ENCODE data around the gene HCAR1.

The HCAR1 gene

DNA sequence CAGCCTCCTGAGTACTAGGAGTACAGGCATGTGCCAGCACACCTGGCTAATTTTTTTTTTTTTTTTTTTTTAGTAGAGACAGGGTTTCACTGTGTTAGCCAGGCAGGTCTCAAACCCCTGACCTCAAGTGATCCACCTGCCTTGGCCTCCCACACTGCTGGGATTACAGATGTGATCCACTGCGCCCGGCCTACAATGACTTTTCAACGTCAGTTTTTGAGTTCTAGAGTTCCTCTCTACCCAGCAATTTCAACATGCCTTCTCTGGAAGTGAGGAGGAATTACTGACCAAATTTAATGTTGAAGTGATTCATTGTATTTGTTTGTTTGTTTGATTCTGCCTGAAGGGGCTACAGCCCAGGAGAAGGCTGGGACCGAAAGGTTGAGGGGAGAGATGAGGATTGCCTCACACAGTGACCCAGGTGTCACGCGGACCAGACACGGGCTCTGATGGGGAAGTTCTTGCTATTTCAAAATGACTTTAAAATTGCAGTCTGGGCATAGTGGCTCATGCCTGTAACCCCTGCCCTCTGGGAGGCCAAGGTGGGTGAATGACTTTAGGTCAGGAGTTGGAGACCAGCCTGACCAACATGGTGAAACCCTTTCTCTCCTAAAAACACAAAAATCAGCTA is 13.4 kb upstream of the HCAR1 start:
- H3K4me3 ChIP-seq (ENCODE audit: insufficient read depth, low read depth, low read length), result no peak overlapping the region
- H3K27me3 ChIP-seq (ENCODE audit: control insufficient read depth, insufficient read depth, low read length, poor library complexity, severe bottlenecking), result no peaks in the 10 kb centered on the region
- no peaks in the 10 kb centered on the region for H3K9me3 ChIP-seq (ENCODE audit: control insufficient read depth, low read length)
- H3K27ac ChIP-seq (ENCODE audit: insufficient read depth, low read depth, low read length, poor library complexity, severe bottlenecking), result no peak overlapping the region
- no peaks in the 10 kb centered on the region for H3K4me1 ChIP-seq (ENCODE audit: control insufficient read depth, insufficient read depth, low read length)
- H3K36me3 ChIP-seq (ENCODE audit: control insufficient read depth, insufficient read depth, low read length), result no peaks in the 10 kb centered on the region
- WGBS, 2 experiments, result 96 to 97% methylated on average over 7 of the region's 7 CpGs

GRCh38 chr12:122740351-122740750 is 9.7 kb upstream of the HCAR1 start:
- no peaks in the 10 kb centered on the region for H3K36me3 ChIP-seq (ENCODE audit: control insufficient read depth, insufficient read depth, low read length)
- H3K4me3 ChIP-seq (ENCODE audit: insufficient read depth, low read depth, low read length), result no peak overlapping the region
- WGBS, 2 experiments, result 94 to 95% methylated on average over 7 of the region's 7 CpGs
- no peaks in the 10 kb centered on the region for H3K4me1 ChIP-seq (ENCODE audit: control insufficient read depth, insufficient read depth, low read length)
- H3K27ac ChIP-seq (ENCODE audit: insufficient read depth, low read depth, low read length, poor library complexity, severe bottlenecking), result no peak overlapping the region
- H3K27me3 ChIP-seq (ENCODE audit: control insufficient read depth, insufficient read depth, low read length, poor library complexity, severe bottlenecking), result no peaks in the 10 kb centered on the region
- no peaks in the 10 kb centered on the region for H3K9me3 ChIP-seq (ENCODE audit: control insufficient read depth, low read length)

- H3K27me3 ChIP-seq (ENCODE audit: control insufficient read depth, insufficient read depth, low read length, poor library complexity, severe bottlenecking), result no peaks in the 10 kb centered on the region
- 97 to 100% methylated on average over 5 to 6 of the region's 7 CpGs for WGBS, 2 experiments
These were observed 7.9 kb upstream of the HCAR1 start for GRCh38 chr12:122738571-122738970.

GRCh38 chr12:122732611-122733010 is 2.0 kb upstream of the HCAR1 start:
- 90 to 93% methylated on average over 4 of the region's 4 CpGs for WGBS, 2 experiments
- Histone ChIP-seq H3K9me3 (ENCODE audit: control insufficient read depth, low read length) (no peaks in the 10 kb centered on the region), H3K36me3 (ENCODE audit: control insufficient read depth, insufficient read depth, low read length) (no peaks in the 10 kb centered on the region), H3K4me1 (ENCODE audit: control insufficient read depth, insufficient read depth, low read length) (no peaks in the 10 kb centered on the region), H3K27ac (ENCODE audit: insufficient read depth, low read depth, low read length, poor library complexity, severe bottlenecking) (no peak overlapping the region), H3K27me3 (ENCODE audit: control insufficient read depth, insufficient read depth, low read length, poor library complexity, severe bottlenecking) (no peaks in the 10 kb centered on the region), H3K4me3 (ENCODE audit: insufficient read depth, low read depth, low read length) (no peak overlapping the region)

More at GRCh38 chr12:122738571-122738970, 7.9 kb upstream of the HCAR1 start:
- Histone ChIP-seq H3K27ac (ENCODE audit: insufficient read depth, low read depth, low read length, poor library complexity, severe bottlenecking) (no peak overlapping the region), H3K9me3 (ENCODE audit: control insufficient read depth, low read length) (no peaks in the 10 kb centered on the region), H3K4me1 (ENCODE audit: control insufficient read depth, insufficient read depth, low read length) (no peaks in the 10 kb centered on the region), H3K4me3 (ENCODE audit: insufficient read depth, low read depth, low read length) (no peak overlapping the region), H3K36me3 (ENCODE audit: control insufficient read depth, insufficient read depth, low read length) (no peaks in the 10 kb centered on the region)

- H3K4me1 ChIP-seq (ENCODE audit: control insufficient read depth, insufficient read depth, low read length), result no peaks in the 10 kb centered on the region
- H3K27me3 ChIP-seq (ENCODE audit: control insufficient read depth, insufficient read depth, low read length, poor library complexity, severe bottlenecking), result no peaks in the 10 kb centered on the region
- no peaks in the 10 kb centered on the region for H3K9me3 ChIP-seq (ENCODE audit: control insufficient read depth, low read length)
- no peaks in the 10 kb centered on the region for H3K36me3 ChIP-seq (ENCODE audit: control insufficient read depth, insufficient read depth, low read length)
- H3K27ac ChIP-seq (ENCODE audit: insufficient read depth, low read depth, low read length, poor library complexity, severe bottlenecking), result no peak overlapping the region
- H3K4me3 ChIP-seq (ENCODE audit: insufficient read depth, low read depth, low read length), result no peak overlapping the region
- WGBS, 2 experiments, result 88 to 96% methylated on average over 3 of the region's 3 CpGs
These were observed 1.5 kb upstream of the HCAR1 start for GRCh38 chr12:122732170-122732569.

GRCh38 chr12:122729583-122730214 is 945 bp downstream of the HCAR1 start:
- no peak overlapping the region for H3K27ac ChIP-seq (ENCODE audit: insufficient read depth, low read depth, low read length, poor library complexity, severe bottlenecking)
- no peak overlapping the region for H3K4me3 ChIP-seq (ENCODE audit: insufficient read depth, low read depth, low read length)
- 96% methylated on average over 27 of the region's 27 CpGs for WGBS, 2 experiments
- H3K27me3 ChIP-seq (ENCODE audit: control insufficient read depth, insufficient read depth, low read length, poor library complexity, severe bottlenecking), result no peaks in the 10 kb centered on the region
- H3K36me3 ChIP-seq (ENCODE audit: control insufficient read depth, insufficient read depth, low read length), result no peaks in the 10 kb centered on the region
- H3K9me3 ChIP-seq (ENCODE audit: control insufficient read depth, low read length), result no peaks in the 10 kb centered on the region
- no peaks in the 10 kb centered on the region for H3K4me1 ChIP-seq (ENCODE audit: control insufficient read depth, insufficient read depth, low read length)

DNA sequence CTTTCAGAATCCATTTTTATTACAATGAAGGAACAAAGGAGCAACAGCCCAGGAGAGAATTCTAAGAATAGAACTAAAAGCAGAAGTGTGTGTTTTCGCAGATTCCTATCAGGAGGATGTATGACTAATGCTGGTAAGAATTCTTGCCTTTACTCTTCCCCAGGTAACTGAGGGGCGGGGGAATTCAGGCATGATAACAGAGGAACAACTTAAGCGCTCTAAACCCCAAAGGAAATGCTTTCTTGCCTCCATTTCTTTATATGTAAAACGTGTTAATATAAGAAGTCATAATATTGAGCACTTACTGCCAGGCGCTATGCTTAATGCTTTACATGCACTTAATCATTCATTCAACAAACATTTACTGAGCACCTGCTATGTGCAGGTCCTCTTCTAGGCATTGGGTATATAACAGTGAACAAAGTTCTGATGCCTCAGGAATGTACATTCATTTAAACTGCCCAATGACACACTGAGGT is 4.5 kb downstream of the HCAR1 start:
- no peaks in the 10 kb centered on the region for H3K27me3 ChIP-seq (ENCODE audit: control insufficient read depth, insufficient read depth, low read length, poor library complexity, severe bottlenecking)
- WGBS, 2 experiments, result 76 to 77% methylated on average over 3 to 4 of the region's 5 CpGs
- H3K27ac ChIP-seq (ENCODE audit: insufficient read depth, low read depth, low read length, poor library complexity, severe bottlenecking), result no peak overlapping the region

GRCh38 chr12:122725452-122726079 is 5.1 kb downstream of the HCAR1 start:
- no peaks in the 10 kb centered on the region for H3K4me1 ChIP-seq (ENCODE audit: control insufficient read depth, insufficient read depth, low read length)
- H3K27me3 ChIP-seq (ENCODE audit: control insufficient read depth, insufficient read depth, low read length, poor library complexity, severe bottlenecking), result no peaks in the 10 kb centered on the region
- no peak overlapping the region for H3K4me3 ChIP-seq (ENCODE audit: insufficient read depth, low read depth, low read length)
- 94 to 95% methylated on average over 6 of the region's 6 CpGs for WGBS, 2 experiments
- H3K27ac ChIP-seq (ENCODE audit: insufficient read depth, low read depth, low read length, poor library complexity, severe bottlenecking), result no peak overlapping the region
- no peaks in the 10 kb centered on the region for H3K9me3 ChIP-seq (ENCODE audit: control insufficient read depth, low read length)
- no peaks in the 10 kb centered on the region for H3K36me3 ChIP-seq (ENCODE audit: control insufficient read depth, insufficient read depth, low read length)

More for the DNA sequence above, 4.5 kb downstream of the HCAR1 start:
- H3K4me1 ChIP-seq (ENCODE audit: control insufficient read depth, insufficient read depth, low read length), result no peaks in the 10 kb centered on the region
- no peak overlapping the region for H3K4me3 ChIP-seq (ENCODE audit: insufficient read depth, low read depth, low read length)
- no peaks in the 10 kb centered on the region for H3K9me3 ChIP-seq (ENCODE audit: control insufficient read depth, low read length)
- H3K36me3 ChIP-seq (ENCODE audit: control insufficient read depth, insufficient read depth, low read length), result no peaks in the 10 kb centered on the region

GRCh38 chr12:122724641-122725243 is 5.9 kb downstream of the HCAR1 start:
- H3K4me3 ChIP-seq (ENCODE audit: insufficient read depth, low read depth, low read length), result no peak overlapping the region
- no peaks in the 10 kb centered on the region for H3K27me3 ChIP-seq (ENCODE audit: control insufficient read depth, insufficient read depth, low read length, poor library complexity, severe bottlenecking)
- H3K27ac ChIP-seq (ENCODE audit: insufficient read depth, low read depth, low read length, poor library complexity, severe bottlenecking), result no peak overlapping the region
- H3K9me3 ChIP-seq (ENCODE audit: control insufficient read depth, low read length), result no peaks in the 10 kb centered on the region
- no peaks in the 10 kb centered on the region for H3K36me3 ChIP-seq (ENCODE audit: control insufficient read depth, insufficient read depth, low read length)
- 91 to 93% methylated on average over 12 of the region's 12 CpGs for WGBS, 2 experiments
- H3K4me1 ChIP-seq (ENCODE audit: control insufficient read depth, insufficient read depth, low read length), result no peaks in the 10 kb centered on the region

DNA sequence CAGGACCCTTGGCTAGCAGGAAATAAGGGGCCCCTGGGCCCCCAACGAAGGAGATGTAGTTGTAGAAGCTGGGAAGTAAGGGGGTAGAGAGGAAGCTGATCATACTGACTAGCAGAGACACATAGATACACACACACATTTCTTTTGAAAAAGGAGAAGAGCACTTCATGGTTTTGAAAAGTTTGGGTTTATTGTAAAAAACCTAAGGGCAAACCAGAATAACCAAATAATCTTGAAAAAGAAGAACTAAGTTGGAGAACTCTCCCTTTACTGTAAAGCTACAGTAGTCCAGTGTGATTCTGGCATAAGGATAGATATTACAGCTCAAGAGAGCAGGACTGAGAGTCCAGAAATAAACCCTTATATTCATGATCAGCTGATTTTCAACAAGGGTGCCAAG is 8.3 kb downstream of the HCAR1 start:
- Histone ChIP-seq H3K4me3 (ENCODE audit: insufficient read depth, low read depth, low read length) (no peak overlapping the region), H3K27me3 (ENCODE audit: control insufficient read depth, insufficient read depth, low read length, poor library complexity, severe bottlenecking) (no peaks in the 10 kb centered on the region), H3K27ac (ENCODE audit: insufficient read depth, low read depth, low read length, poor library complexity, severe bottlenecking) (no peak overlapping the region), H3K4me1 (ENCODE audit: control insufficient read depth, insufficient read depth, low read length) (no peaks in the 10 kb centered on the region), H3K9me3 (ENCODE audit: control insufficient read depth, low read length) (no peaks in the 10 kb centered on the region), H3K36me3 (ENCODE audit: control insufficient read depth, insufficient read depth, low read length) (no peaks in the 10 kb centered on the region)
- 80 to 100% methylated on average over 1 of the region's 1 CpG for WGBS, 2 experiments
